Activated naive CD4-positive, alpha-beta T cell treated with anti-CD3 and anti-CD28 coated beads, Interleukin-2, amount 10 ng/mL, durations not matched to agents 7 days and 5 days (primary cell): Measurements from ENCODE around the gene FAM174A.

Source experiments
- CTCF ChIA-PET: fragments of 350-600 bp; sonication (Branson Sonifier 250); formaldehyde crosslinking; loops from one replicate; lab custom pipeline; 2021; ENCODE audit warnings: antibody characterized with exemption; lab: Charles Lee
- DNase-seq: peaks from one replicate; pipeline ENCODE4 v3.0.0-alpha.2; 2020
- H3K27ac Mint-ChIP-seq: one replicate; pipeline ENCODE4 v1.8.0; 2021; ENCODE audit warnings: mild to moderate bottlenecking, moderate library complexity, mixed read lengths
- H3K27me3 Mint-ChIP-seq: one replicate; pipeline ENCODE4 v1.8.0; 2021; ENCODE audit warnings: mild to moderate bottlenecking, mixed read lengths
- H3K36me3 Mint-ChIP-seq: one replicate; pipeline ENCODE4 v1.8.0; 2021; ENCODE audit warnings: mixed read lengths
- H3K4me1 Mint-ChIP-seq: one replicate; pipeline ENCODE4 v1.8.0; 2021; ENCODE audit warnings: mixed read lengths
- H3K4me3 Mint-ChIP-seq: one replicate; pipeline ENCODE4 v1.8.0; 2021; ENCODE audit warnings: mild to moderate bottlenecking, moderate library complexity, mixed read lengths
- H3K9me3 Mint-ChIP-seq: one replicate; pipeline ENCODE4 v1.8.0; 2021; ENCODE audit warnings: mixed read lengths

The FAM174A gene

DNA sequence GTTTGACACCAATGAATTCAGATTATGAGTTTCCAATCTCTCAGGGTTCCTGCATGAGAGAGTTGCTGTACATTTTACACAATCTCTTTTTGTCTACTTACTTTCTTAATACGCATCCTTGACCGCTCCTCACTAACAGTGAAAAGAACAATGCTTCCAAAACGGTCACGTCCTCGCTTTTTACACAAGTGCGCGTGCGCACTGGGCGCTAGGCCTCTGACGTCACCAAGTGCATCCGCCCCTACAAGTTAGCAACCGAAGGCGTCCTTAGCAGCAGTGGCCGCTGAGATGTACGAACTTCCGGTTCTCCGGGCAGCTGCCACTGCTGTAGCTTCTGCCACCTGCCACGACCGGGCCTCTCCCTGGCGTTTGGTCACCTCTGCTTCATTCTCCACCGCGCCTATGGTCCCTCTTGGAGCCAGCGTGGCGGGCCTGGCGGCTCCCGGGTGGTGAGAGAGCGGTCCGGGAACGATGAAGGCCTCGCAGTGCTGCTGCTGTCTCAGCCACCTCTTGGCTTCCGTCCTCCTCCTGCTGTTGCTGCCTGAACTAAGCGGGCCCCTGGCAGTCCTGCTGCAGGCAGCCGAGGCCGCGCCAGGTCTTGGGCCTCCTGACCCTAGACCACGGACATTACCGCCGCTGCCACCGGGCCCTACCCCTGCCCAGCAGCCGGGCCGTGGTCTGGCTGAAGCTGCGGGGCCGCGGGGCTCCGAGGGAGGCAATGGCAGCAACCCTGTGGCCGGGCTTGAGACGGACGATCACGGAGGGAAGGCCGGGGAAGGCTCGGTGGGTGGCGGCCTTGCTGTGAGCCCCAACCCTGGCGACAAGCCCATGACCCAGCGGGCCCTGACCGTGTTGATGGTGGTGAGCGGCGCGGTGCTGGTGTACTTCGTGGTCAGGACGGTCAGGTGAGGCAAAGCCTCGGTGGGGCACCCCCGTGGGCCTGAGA is at the start of gene FAM174A:
Gene FAM174A, plus strand, starts transcription at position 315 of the 946 bp plus-strand sequence. Its CDS starts 157 bp downstream, at position 472.
- no peaks in the 10 kb centered on the region for H3K27me3 Mint-ChIP-seq
- peaks cover 16% of the 10 kb centered on the region for H3K9me3 Mint-ChIP-seq
- H3K4me1 Mint-ChIP-seq, result peaks cover 20% of the 10 kb centered on the region
- H3K36me3 Mint-ChIP-seq, result no peaks in the 10 kb centered on the region
- peak within 1 kb of the TSS; percentile 90 for H3K4me3 Mint-ChIP-seq
- CTCF ChIA-PET, result interaction anchor here (1.7 kb wide), 1 partner anchor 8 kb away, joined by 4 read pairs; no protein-coding TSS in a partner anchor
- H3K27ac Mint-ChIP-seq, result peak within 1 kb of the TSS; percentile 85
- peak; percentile 96 for DNase-seq

DNA sequence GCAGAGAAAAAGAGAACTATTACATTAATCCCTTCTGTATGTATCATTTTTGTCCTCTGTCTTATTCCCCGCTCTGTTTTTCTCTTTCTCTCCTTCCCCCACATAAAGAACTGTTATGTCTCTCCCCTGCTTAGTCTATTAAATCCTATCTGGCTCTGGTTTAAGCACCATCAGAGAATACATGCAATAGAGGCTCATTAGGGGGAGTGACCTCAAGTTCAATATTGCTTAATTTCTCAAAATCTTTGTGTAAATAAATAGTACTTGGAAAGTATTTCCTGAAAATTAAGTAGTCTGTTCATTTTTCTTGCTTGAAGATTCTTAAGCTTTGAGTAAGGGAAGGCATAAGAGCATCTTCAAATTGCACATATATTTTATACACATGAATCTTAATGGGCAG is 41.2 kb upstream of the FAM174A start:
- CTCF ChIA-PET, result no interaction called here
- Mint-ChIP-seq H3K27me3 (no peaks in the 10 kb centered on the region), H3K36me3 (no peaks in the 10 kb centered on the region), H3K4me1 (no peaks in the 10 kb centered on the region), H3K27ac (no peak overlapping the region), H3K4me3 (no peak overlapping the region), H3K9me3 (peaks cover 4% of the 10 kb centered on the region)
- DNase-seq, result no peak

- no peak overlapping the region for H3K27ac Mint-ChIP-seq
- CTCF ChIA-PET, result no interaction called here
- no peaks in the 10 kb centered on the region for H3K36me3 Mint-ChIP-seq
- H3K9me3 Mint-ChIP-seq, result no peaks in the 10 kb centered on the region
- no peaks in the 10 kb centered on the region for H3K4me1 Mint-ChIP-seq
- DNase-seq, result no peak
- no peaks in the 10 kb centered on the region for H3K27me3 Mint-ChIP-seq
- no peak overlapping the region for H3K4me3 Mint-ChIP-seq
Observed at GRCh38 chr5:100496296-100496695, 38.9 kb upstream of the FAM174A start.

- Mint-ChIP-seq H3K27me3 (no peaks in the 10 kb centered on the region), H3K36me3 (no peaks in the 10 kb centered on the region), H3K4me1 (no peaks in the 10 kb centered on the region), H3K9me3 (no peaks in the 10 kb centered on the region), H3K27ac (no peak overlapping the region), H3K4me3 (no peak overlapping the region)
- DNase-seq, result no peak
- CTCF ChIA-PET, result no interaction called here
Observed at GRCh38 chr5:100502684-100503083, 32.5 kb upstream of the FAM174A start.

- DNase-seq, result no peak
- no peaks in the 10 kb centered on the region for H3K27me3 Mint-ChIP-seq
- no peaks in the 10 kb centered on the region for H3K36me3 Mint-ChIP-seq
- CTCF ChIA-PET, result no interaction called here
- no peak overlapping the region for H3K4me3 Mint-ChIP-seq
- no peaks in the 10 kb centered on the region for H3K4me1 Mint-ChIP-seq
- H3K27ac Mint-ChIP-seq, result no peak overlapping the region
- no peaks in the 10 kb centered on the region for H3K9me3 Mint-ChIP-seq
Observed at GRCh38 chr5:100505984-100506670, 29.0 kb upstream of the FAM174A start.

DNA sequence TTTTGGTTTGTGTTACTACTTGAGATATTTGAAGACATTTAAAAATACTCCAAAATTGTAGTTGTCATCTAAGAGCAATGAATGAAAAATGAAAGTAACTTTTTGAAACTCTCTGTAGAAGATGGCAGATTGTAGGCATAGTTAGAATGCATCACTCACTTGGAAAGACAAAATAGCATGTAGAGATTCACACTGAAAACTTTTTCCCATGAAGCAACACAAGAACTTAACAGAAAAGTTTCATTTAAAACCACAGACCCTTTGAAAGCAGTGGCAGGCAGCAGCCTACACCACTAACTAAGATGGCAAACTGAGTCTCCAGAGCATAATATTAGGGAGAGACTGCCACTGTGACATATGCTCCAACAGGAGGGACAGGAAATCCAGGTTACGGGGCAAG is 18.9 kb upstream of the FAM174A start:
- DNase-seq, result no peak
- CTCF ChIA-PET, result no interaction called here
- Mint-ChIP-seq H3K27me3 (no peaks in the 10 kb centered on the region), H3K36me3 (no peaks in the 10 kb centered on the region), H3K9me3 (peaks cover 18% of the 10 kb centered on the region), H3K4me1 (no peaks in the 10 kb centered on the region), H3K27ac (no peak overlapping the region), H3K4me3 (no peak overlapping the region)

DNA sequence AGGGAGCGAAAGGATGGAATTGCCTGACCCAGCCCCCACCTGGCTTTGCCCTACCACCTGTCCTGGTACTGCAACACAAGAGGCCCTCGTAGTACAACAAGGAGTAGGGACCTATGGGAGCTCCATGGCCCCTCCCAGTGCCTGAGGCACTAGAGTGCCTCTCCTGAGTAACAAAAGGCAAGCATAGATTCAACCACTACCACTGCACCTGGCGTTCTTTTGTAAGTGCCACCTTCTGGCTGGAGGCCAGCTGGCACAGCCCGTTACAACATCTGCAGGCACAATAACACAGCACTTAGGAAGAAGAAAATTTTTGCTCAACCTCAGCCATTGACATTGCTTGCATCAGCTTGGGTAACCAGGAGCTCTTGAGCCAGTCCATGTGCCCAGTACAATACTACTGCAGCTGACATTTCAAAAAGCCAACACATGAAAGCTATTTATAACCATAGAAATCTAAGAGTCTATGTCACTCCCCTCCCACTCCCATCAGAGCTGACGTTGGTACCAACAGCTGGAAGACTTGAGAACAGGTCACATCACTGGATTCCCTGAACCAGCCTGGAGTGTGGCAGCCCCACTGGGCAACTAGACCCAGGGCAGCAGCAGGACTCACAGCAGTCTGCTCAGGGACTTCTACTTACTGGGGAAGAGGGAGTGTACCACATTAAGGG is 17.7 kb upstream of the FAM174A start:
- CTCF ChIA-PET, result no interaction called here
- Mint-ChIP-seq H3K4me3 (no peak overlapping the region), H3K27ac (no peak overlapping the region), H3K27me3 (no peaks in the 10 kb centered on the region), H3K4me1 (no peaks in the 10 kb centered on the region), H3K36me3 (no peaks in the 10 kb centered on the region), H3K9me3 (peaks cover 18% of the 10 kb centered on the region)
- DNase-seq, result no peak

GRCh38 chr5:100518377-100518776 is 16.8 kb upstream of the FAM174A start:
- Mint-ChIP-seq H3K4me3 (no peak overlapping the region), H3K27me3 (no peaks in the 10 kb centered on the region), H3K36me3 (no peaks in the 10 kb centered on the region), H3K9me3 (peaks cover 18% of the 10 kb centered on the region), H3K4me1 (no peaks in the 10 kb centered on the region), H3K27ac (no peak overlapping the region)
- no peak for DNase-seq
- CTCF ChIA-PET, result no interaction called here

DNA sequence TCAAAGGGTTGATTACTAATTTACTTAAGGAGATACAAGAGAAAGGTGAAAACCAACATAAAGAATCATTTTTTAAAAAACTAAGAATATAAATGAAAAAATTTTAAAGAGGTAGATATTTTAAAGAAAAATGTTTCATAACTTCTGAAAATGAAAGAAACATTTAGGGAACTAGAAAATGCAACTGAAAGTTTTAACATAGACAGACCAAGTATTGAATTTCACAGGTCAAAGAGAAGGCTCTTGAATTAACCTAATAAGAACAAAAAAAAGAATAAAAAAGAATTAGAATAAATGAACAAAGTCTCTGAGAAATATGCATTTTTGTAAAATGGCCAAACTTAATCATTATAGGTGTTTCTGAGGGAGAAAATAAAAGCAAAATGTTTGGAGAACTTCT is 16.1 kb upstream of the FAM174A start:
- no peak overlapping the region for H3K4me3 Mint-ChIP-seq
- DNase-seq, result no peak
- no peak overlapping the region for H3K27ac Mint-ChIP-seq
- no peaks in the 10 kb centered on the region for H3K36me3 Mint-ChIP-seq
- peaks cover 18% of the 10 kb centered on the region for H3K9me3 Mint-ChIP-seq
- H3K27me3 Mint-ChIP-seq, result no peaks in the 10 kb centered on the region
- CTCF ChIA-PET, result no interaction called here
- no peaks in the 10 kb centered on the region for H3K4me1 Mint-ChIP-seq

DNA sequence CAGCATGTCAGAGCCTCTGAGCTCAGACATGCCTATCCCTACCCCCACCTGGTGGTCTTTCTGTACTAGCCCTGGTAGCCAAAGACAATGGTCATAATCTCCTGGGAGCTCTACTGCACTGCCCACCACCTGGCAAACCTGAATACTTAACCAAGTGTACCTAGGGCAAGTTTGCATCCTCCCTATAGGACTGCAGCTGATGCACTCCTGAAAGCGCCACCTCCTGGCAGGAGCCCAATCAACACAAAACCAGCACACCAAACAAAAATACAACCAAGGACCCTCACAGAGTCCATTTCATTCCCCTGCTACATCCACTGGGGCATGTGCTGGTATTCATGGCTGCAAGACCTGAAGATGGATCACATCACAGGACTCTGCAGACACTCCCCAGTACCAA is 14.8 kb upstream of the FAM174A start:
- no peaks in the 10 kb centered on the region for H3K36me3 Mint-ChIP-seq
- no peak overlapping the region for H3K4me3 Mint-ChIP-seq
- H3K27ac Mint-ChIP-seq, result no peak overlapping the region
- peaks cover 18% of the 10 kb centered on the region for H3K9me3 Mint-ChIP-seq
- H3K4me1 Mint-ChIP-seq, result no peaks in the 10 kb centered on the region
- H3K27me3 Mint-ChIP-seq, result no peaks in the 10 kb centered on the region
- CTCF ChIA-PET, result no interaction called here
- DNase-seq, result no peak

DNA sequence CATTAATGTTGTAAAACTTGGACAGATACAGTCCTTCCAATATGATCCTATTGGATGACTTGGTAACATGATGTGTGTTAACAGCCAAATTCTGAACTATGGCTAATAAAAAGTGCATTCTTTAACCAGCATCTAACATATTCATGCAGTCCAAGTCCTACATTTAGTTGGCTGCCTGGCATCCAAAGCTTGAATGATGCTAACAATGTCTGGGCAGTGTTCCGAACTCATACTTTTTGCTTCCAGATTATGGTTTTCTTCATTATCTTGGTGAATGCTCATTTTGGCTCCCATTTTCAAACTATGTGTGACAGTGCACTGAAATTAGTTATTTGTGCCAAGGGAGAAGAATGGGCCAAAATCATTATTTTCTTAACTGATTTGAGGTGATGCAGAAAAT is 2.8 kb downstream of the FAM174A start:
- Mint-ChIP-seq H3K9me3 (no peaks in the 10 kb centered on the region), H3K36me3 (no peaks in the 10 kb centered on the region), H3K4me3 (no peak overlapping the region), H3K27me3 (no peaks in the 10 kb centered on the region), H3K4me1 (peaks cover 20% of the 10 kb centered on the region), H3K27ac (no peak overlapping the region)
- DNase-seq, result no peak
- CTCF ChIA-PET, result no interaction called here

DNA sequence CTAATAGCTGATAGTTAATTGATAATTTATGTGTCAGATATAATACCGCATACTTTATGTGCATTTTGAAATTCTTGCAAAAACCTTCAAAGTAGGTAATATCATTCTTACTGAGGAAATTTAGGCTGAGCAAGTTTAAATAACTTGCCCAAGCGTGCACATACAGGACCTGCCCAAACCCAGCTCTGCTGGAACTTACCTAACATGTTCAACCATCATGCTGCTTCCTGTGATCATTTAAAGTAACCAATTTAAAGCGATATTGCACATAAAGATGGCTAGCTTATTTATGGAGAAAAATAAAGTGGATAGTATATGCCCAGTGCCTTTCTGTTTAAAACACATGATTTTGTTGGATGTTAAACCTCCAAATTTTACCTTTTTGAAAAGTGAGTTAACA is 4.3 kb downstream of the FAM174A start:
- no peaks in the 10 kb centered on the region for H3K27me3 Mint-ChIP-seq
- CTCF ChIA-PET, result no interaction called here
- no peak overlapping the region for H3K27ac Mint-ChIP-seq

GRCh38 chr5:100542086-100542485 is 6.9 kb downstream of the FAM174A start:
- DNase-seq, result no peak
- Mint-ChIP-seq H3K27ac (no peak overlapping the region), H3K4me1 (no peaks in the 10 kb centered on the region), H3K36me3 (no peaks in the 10 kb centered on the region), H3K27me3 (no peaks in the 10 kb centered on the region), H3K9me3 (no peaks in the 10 kb centered on the region), H3K4me3 (no peak overlapping the region)
- CTCF ChIA-PET, result no interaction called here

More for the DNA sequence above, 4.3 kb downstream of the FAM174A start:
- H3K9me3 Mint-ChIP-seq, result no peaks in the 10 kb centered on the region
- no peaks in the 10 kb centered on the region for H3K36me3 Mint-ChIP-seq
- H3K4me1 Mint-ChIP-seq, result peaks cover 16% of the 10 kb centered on the region
- DNase-seq, result no peak
- no peak overlapping the region for H3K4me3 Mint-ChIP-seq

DNA sequence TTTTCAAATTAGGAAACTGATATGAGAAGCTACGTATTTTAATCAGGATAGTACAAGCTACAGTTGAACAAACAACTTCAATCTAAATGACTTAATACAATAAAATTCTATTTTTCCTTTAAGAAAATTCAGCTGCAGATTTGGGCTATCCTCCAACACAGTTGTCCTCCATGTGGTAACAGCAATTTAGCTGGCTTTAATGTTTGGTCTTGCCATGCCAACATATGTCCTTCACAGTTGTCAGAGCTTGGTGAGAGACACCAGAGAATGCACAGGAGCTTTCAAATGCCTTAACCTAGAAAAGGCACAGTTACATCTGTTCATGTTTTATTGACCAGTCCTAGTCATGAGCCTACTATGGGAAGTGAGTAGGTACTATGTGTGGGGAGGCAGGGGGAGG is 10.8 kb downstream of the FAM174A start:
- Mint-ChIP-seq H3K9me3 (no peaks in the 10 kb centered on the region), H3K4me1 (no peaks in the 10 kb centered on the region), H3K36me3 (no peaks in the 10 kb centered on the region), H3K4me3 (no peak overlapping the region), H3K27me3 (no peaks in the 10 kb centered on the region), H3K27ac (no peak overlapping the region)
- DNase-seq, result no peak
- CTCF ChIA-PET, result no interaction called here
